ENCODE results near the gene DIAPH2.

The DIAPH2 gene

GRCh38 chrX:97563531-97564133 is 879.0 kb downstream of the DIAPH2 start:
- peak in 1 of 2 donors; percentile 15 for DNase-seq (ENCODE audit: low read depth in 2 of 2)

- no peak for DNase-seq (ENCODE audit: low read depth in 2 of 2)
Measured at GRCh38 chrX:97564496-97564895, 879.9 kb downstream of the DIAPH2 start.

GRCh38 chrX:97587171-97587570 is 902.5 kb downstream of the DIAPH2 start:
- no peak for DNase-seq (ENCODE audit: low read depth in 2 of 2)

GRCh38 chrX:97594646-97595224 is 910.1 kb downstream of the DIAPH2 start:
- no peak for DNase-seq (ENCODE audit: low read depth in 2 of 2)

- DNase-seq (ENCODE audit: low read depth in 2 of 2): no peak
Measured at GRCh38 chrX:97597954-97598353, 913.3 kb downstream of the DIAPH2 start.

GRCh38 chrX:97602465-97603258 is 918.0 kb downstream of the DIAPH2 start:
- DNase-seq (ENCODE audit: low read depth in 2 of 2): no peak

GRCh38 chrX:97605271-97605670 is 920.6 kb downstream of the DIAPH2 start:
- DNase-seq (ENCODE audit: low read depth in 2 of 2): no peak

- no peak for DNase-seq (ENCODE audit: low read depth in 2 of 2)
Measured at GRCh38 chrX:97609357-97609756, 924.7 kb downstream of the DIAPH2 start.

- DNase-seq (ENCODE audit: low read depth in 2 of 2): no peak
Measured at GRCh38 chrX:97609938-97610337, 925.3 kb downstream of the DIAPH2 start.

GRCh38 chrX:97616883-97617530 is 932.4 kb downstream of the DIAPH2 start:
- DNase-seq (ENCODE audit: low read depth in 2 of 2): no peak

- DNase-seq (ENCODE audit: low read depth in 2 of 2): no peak
Measured at GRCh38 chrX:97619499-97619898, 934.9 kb downstream of the DIAPH2 start.

- no peak for DNase-seq (ENCODE audit: low read depth in 2 of 2)
Measured at GRCh38 chrX:97622111-97622510, 937.5 kb downstream of the DIAPH2 start.

- no peak for DNase-seq (ENCODE audit: low read depth in 2 of 2)
Measured at GRCh38 chrX:97628326-97628725, 943.7 kb downstream of the DIAPH2 start.

GRCh38 chrX:97628807-97629596 is 944.4 kb downstream of the DIAPH2 start:
- no peak for DNase-seq (ENCODE audit: low read depth in 2 of 2)

GRCh38 chrX:97629597-97629985 is 944.9 kb downstream of the DIAPH2 start:
- no peak for DNase-seq (ENCODE audit: low read depth in 2 of 2)

GRCh38 chrX:97633798-97634197 is 949.2 kb downstream of the DIAPH2 start:
- DNase-seq (ENCODE audit: low read depth in 2 of 2): no peak

- no peak for DNase-seq (ENCODE audit: low read depth in 2 of 2)
Measured at GRCh38 chrX:97636473-97637140, 952.0 kb downstream of the DIAPH2 start.

- no peak for DNase-seq (ENCODE audit: low read depth in 2 of 2)
Measured at GRCh38 chrX:97637289-97637688, 952.6 kb downstream of the DIAPH2 start.

GRCh38 chrX:97638621-97639020 is 954.0 kb downstream of the DIAPH2 start:
- DNase-seq (ENCODE audit: low read depth in 2 of 2): no peak

GRCh38 chrX:97639526-97639925 is 954.9 kb downstream of the DIAPH2 start:
- no peak for DNase-seq (ENCODE audit: low read depth in 2 of 2)

All from stimulated activated CD8-positive, alpha-beta memory T cell treated with anti-CD3 and anti-CD28 coated beads, Interleukin-15, amount 100 ng/mL, for 4 hours (primary cell).